Thoracic aorta (tissue), 2 donors: ENCODE results near the gene MEI1. TPM values are rescaled to one million over a fixed set of nuclear protein-coding genes. Genes with fewer than 3 reads are reported as not detected.
A peak's percentile ranks its signal among the peaks of the same experiment; 100 is the strongest.
"Not testable (repeated sequence)": the region's sequence is repeated elsewhere in the genome, so short reads cannot be mapped to it uniquely, and the experiment has no call there.

Experiments used
- ATAC-seq: fragments of 150-250 bp; one replicate; pipeline ENCODE4 v1.8.0; 2017; ENCODE audit warnings: low read depth; ENCODE audit not compliant: insufficient number of reproducible peaks, low FRiP score
- DNase-seq: peaks from one replicate; pipeline ENCODE4 v3.0.0-alpha.2; 2020; ENCODE audit warnings: low spot score
- H3K27ac ChIP-seq, 2 donors: fragments of 200-600 bp; sonication (generic); 1 replicate in 1 of 2; 2 replicates in 1 of 2; pipeline ENCODE4 v1.5.1; 2016; ENCODE audit warnings: mild to moderate bottlenecking in 2 of 2, moderate library complexity in 2 of 2
- H3K27me3 ChIP-seq: fragments of 200-600 bp; sonication (generic); replicated peaks from 2 replicates; pipeline ENCODE4 v1.6.0; 2016; ENCODE audit warnings: mild to moderate bottlenecking; ENCODE audit not compliant: insufficient read depth
- H3K36me3 ChIP-seq: fragments of 200-600 bp; sonication (generic); one replicate; pipeline ENCODE4 v1.5.1; 2016
- H3K4me1 ChIP-seq, 2 donors: fragments of 200-600 bp; sonication (generic); 1 replicate in 1 of 2; 2 replicates in 1 of 2; pipeline versions ENCODE4 v1.5.1 to v1.6.0; 2016; ENCODE audit warnings: low read depth in 2 of 2, mild to moderate bottlenecking in 1 of 2; ENCODE audit not compliant: control insufficient read depth in 1 of 2
- H3K4me3 ChIP-seq: fragments of 200-600 bp; sonication (generic); 2 replicates; pipeline ENCODE4 v1.5.1; 2016; ENCODE audit warnings: mild to moderate bottlenecking
- H3K9me3 ChIP-seq: fragments of 200-600 bp; sonication (generic); 2 replicates; pipeline ENCODE4 v1.5.1; 2016
- total RNA-seq, 2 donors: library from RNA; depleted of rRNA; stranded (reverse); fragments of >200 nt; gene quantifications; one replicate each; pipeline versions ENCODE4 v1.1.0 to v1.2.3, GENCODE V29; 2016
- TF ChIP-seq, protein P1 (sequence below): fragments of 200-600 bp; sonication (generic); IDR thresholded peaks from one replicate; pipeline ENCODE4 v1.5.1; 2019; ENCODE audit warnings: antibody characterized with exemption

MEI1 gene
- total RNA-seq, 2 donors from 2014 or later = 1.8 to 3.8 TPM

DNA sequence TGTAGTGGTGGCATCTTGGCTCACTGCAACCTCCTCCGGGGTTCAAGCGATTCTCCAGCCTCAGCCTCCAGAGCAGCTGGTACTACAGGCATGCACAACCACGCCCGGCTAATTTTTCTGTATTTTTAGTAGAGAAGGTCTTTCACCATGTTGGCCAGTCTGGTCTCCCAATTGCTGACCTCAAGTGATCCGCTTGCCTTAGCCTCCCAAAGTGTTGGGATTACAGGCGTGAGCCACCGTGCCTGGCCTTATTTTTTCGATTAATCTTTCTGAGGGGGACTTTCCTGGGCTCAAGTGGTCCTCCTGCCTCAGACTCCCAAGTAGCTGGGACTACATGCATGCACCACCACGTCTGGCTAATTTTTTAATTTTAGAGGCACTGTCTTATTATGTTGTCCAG lies 16.3 kb upstream of the MEI1 start:
- TF ChIP-seq, protein P1, sequence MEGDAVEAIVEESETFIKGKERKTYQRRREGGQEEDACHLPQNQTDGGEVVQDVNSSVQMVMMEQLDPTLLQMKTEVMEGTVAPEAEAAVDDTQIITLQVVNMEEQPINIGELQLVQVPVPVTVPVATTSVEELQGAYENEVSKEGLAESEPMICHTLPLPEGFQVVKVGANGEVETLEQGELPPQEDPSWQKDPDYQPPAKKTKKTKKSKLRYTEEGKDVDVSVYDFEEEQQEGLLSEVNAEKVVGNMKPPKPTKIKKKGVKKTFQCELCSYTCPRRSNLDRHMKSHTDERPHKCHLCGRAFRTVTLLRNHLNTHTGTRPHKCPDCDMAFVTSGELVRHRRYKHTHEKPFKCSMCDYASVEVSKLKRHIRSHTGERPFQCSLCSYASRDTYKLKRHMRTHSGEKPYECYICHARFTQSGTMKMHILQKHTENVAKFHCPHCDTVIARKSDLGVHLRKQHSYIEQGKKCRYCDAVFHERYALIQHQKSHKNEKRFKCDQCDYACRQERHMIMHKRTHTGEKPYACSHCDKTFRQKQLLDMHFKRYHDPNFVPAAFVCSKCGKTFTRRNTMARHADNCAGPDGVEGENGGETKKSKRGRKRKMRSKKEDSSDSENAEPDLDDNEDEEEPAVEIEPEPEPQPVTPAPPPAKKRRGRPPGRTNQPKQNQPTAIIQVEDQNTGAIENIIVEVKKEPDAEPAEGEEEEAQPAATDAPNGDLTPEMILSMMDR = no peak
- peak overlapping the region; percentile 83 for H3K4me3 ChIP-seq
- H3K27me3 ChIP-seq = no peaks in the 10 kb centered on the region
- ATAC-seq (no peak), DNase-seq (no peak)
- peaks cover 9 to 18% of the 10 kb centered on the region in 2 donors for H3K4me1 ChIP-seq
- H3K36me3 ChIP-seq = peaks cover 18% of the 10 kb centered on the region
- peak overlapping the region in 1 of 2 donors; percentile 84 for H3K27ac ChIP-seq
- H3K9me3 ChIP-seq = no peaks in the 10 kb centered on the region

DNA sequence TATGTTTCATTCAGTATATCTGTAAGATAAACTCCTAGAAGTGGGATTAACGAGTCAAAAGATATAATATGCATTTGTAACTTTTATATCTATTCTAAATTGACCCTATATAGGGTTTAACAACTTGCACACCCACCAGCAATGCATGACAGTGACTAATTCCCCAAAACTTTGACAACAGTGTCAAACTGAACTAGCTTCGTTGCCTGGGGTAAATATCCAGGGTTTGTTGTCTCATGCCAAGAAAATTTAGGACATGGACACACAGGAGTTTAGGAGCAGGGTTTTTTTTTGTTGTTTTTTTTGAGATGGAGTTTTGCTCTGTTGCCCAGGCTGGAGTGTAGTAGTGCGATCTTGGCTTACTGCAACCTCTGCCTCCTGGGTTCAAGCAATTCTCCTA lies 15.7 kb upstream of the MEI1 start:
- TF ChIP-seq, protein P1 = no peak
- Histone ChIP-seq H3K4me1 (peaks cover 9 to 18% of the 10 kb centered on the region in 2 donors), H3K36me3 (peaks cover 15% of the 10 kb centered on the region), H3K27me3 (no peaks in the 10 kb centered on the region), H3K27ac (no peak overlapping the region), H3K9me3 (no peaks in the 10 kb centered on the region), H3K4me3 (no peak overlapping the region)
- DNase-seq (no peak), ATAC-seq (no peak)

DNA sequence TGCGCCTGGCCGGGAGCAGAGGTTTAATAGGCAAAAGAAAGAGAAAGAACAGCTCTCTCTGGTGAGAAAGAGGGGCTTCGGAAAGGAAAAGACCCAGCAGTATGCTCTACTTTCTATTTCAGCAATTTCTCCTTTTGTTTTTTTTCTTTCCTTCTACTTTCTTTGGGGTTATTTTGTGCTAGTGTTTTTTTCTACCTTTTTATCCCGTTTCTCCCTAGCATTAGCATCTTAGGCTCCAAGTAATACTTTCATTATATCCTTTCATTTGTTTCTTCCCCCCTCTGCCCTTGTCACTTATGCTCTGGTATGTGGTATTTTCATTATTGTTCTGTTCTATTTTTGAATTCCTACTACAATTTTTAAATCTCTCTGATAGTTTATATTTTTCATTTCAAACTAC lies 15.1 kb upstream of the MEI1 start:
- Histone ChIP-seq H3K36me3 (peaks cover 9% of the 10 kb centered on the region), H3K27ac (no peak overlapping the region), H3K4me3 (no peak overlapping the region), H3K9me3 (no peaks in the 10 kb centered on the region), H3K4me1 (peaks cover 9 to 18% of the 10 kb centered on the region in 2 donors), H3K27me3 (no peaks in the 10 kb centered on the region)
- DNase-seq (no peak), ATAC-seq (no peak)
- TF ChIP-seq, protein P1 = no peak

DNA sequence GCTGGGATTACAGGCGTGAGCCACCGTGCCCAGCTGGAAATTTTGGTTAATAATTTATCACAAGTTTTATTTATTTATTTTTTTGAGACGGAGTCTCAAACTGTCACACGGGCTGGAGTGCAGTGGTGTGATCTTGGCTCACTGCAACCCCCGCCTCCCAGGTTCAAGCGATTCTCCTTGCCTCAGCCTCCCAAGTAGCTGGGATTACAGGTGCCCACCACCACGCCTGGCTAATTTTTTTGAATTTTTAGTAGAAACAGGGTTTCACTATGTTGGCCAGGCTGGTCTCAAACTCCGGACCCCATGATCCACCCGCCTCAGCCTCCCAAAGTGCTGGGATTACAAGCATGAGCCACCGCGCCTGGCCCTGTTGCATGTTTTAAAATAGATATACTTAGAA lies 12.4 kb upstream of the MEI1 start:
- DNase-seq, H3K36me3 ChIP-seq, H3K27ac ChIP-seq, ATAC-seq, H3K9me3 ChIP-seq, H3K27me3 ChIP-seq, H3K4me3 ChIP-seq: not testable (repeated sequence)
- peaks cover 9 to 14% of the 10 kb centered on the region in 2 donors for H3K4me1 ChIP-seq

DNA sequence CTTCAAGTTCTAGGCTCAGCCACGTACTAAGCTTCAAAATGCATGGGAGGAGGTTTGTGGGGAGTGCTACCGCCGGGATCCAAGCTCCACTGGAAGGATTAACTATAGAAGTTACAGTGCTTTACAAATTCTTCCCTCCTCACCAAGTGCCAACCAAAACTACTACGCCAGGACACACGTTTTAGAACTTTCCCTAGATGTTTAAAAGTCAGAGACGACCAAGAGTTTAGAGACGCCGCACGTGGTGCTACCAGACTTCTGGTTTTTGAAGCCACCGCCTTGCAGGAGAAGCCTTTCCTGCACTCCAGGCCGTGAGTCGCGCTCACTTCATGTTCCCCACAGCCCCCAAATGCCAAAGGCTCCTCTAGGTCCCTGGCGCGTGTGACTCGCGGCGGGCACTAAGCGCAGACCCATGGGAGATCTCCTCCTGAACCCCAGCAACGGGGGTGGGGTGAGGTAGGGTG lies 11.4 kb upstream of the MEI1 start:
- H3K9me3 ChIP-seq = no peaks in the 10 kb centered on the region
- ATAC-seq (no peak), DNase-seq (no peak)
- H3K4me3 ChIP-seq = peak overlapping the region; percentile 91
- H3K4me1 ChIP-seq = peaks cover 9 to 14% of the 10 kb centered on the region in 2 donors
- TF ChIP-seq, protein P1 = no peak
- H3K36me3 ChIP-seq = no peaks in the 10 kb centered on the region
- peak overlapping the region; percentile 89 to 92 for H3K27ac ChIP-seq
- no peaks in the 10 kb centered on the region for H3K27me3 ChIP-seq
